Activated effector memory CD4-positive, alpha-beta T cell treated with anti-CD3 and anti-CD28 coated beads, Interleukin-2, amount 50 U/mL, for 16 hours (primary cell): ENCODE data around the gene UBE2M.

Experiments
- DNase-seq: peaks from one replicate; pipeline ENCODE4 v3.0.0-alpha.2; 2020

Gene UBE2M

DNA sequence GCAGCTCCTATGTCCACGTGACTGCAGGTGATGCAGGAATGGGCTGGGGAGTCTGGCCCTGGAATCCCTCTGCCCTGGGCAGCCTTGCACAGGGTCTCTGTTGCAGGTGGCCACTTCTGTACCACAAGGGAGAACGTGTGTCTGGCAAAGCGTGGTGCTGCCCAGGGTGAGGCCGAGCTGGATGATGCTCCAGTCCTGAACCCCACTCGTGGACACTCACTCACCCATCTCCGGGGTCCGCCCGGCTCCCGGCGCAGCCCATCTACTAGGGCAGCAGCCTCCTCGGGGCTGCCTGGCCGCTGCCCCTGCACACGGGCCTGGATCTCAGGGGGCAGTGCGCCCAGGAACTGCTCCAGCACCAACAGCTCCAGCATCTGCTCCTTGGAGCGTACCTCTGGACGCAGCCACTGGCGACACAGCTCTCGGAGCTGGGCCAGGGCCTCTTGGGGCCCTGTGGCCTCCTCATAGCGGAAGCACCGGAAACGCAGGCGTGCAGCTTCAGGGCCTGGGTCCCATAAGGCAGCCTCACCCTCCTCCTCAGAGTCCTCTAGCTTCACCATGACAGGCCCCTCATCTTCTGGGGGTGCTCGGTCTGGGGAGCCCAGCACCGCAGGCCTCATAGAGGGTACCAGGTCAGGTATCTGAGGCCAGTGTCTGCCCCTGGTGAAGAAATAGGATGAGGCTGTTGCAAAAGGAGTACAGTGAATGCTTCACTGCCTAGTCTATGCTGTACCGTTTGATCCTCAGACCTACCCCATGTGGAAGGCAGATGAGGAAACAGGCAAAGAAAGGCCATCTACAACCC lies 12.6 kb upstream of the UBE2M start:
- peak; percentile 59 for DNase-seq

DNA sequence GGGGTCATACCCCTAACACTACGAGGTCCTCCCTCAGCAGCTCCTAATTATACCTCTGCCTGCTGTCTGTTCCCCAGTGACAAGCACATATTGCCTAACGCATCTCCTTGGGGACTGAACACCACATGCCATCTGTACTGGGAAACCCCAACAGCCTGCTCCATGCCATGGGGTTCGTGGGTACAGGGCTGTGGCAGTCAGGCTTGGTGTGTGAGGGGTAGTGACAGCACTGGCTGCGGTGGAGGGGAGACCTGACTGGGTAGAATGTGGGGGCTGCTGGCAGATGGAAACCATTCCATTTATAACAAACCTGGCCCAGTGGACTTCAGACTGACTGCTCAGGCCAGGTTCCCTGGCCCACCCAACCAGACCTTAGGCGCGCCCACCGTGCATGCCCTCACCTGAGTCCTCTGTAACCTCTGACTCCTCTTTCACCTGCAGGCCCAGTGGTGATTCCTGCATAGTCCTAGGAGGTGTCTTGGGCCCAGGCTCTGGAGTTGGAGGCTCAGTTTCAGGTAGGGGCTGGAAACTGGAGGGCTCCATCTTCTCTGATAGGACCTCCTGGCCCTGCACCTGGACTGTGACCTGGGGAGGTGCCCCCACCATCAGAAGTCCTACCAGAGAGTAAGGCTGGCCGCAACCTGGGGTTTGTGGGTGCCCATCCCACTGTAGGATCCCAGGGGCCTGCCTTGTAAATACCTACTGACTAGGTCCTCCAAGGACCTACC lies 11.7 kb upstream of the UBE2M start:
- no peak for DNase-seq

DNA sequence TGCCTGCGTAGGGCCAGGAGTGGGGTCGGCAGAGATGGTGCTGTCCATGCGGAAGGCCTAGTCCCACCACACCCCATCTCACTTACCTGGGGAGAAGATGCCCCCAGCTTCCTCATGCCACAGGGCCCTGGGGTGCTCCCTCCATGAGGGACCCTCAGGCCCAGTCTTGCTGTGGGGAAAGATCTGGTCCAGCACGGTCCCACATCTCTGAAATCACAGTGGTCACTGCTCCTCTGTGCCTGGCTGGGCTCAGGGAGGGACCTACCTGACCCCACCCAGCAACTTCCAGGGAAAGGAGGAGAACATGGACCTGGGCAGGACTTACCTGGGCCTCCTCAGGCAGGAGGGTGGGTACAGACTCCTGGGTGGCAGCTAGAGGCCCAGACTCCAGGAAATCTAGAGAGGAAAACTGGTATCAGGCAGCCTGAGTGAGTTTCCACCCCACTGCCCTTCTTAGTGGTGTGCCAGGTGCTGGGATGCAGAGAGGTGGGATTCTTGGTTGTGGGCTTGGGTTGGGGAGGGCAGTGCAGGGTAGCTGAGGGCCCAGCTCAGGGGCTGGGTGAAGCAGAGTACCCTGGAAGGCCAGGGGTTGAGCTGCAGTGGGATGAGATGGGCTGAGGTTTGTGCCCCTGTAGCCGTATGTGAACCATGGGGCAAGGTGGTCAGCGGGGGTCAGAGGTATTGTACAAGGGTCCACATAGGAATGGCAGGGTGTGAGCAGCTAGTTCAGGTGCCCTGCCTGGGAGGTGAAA lies 11.0 kb upstream of the UBE2M start:
- no peak for DNase-seq

DNA sequence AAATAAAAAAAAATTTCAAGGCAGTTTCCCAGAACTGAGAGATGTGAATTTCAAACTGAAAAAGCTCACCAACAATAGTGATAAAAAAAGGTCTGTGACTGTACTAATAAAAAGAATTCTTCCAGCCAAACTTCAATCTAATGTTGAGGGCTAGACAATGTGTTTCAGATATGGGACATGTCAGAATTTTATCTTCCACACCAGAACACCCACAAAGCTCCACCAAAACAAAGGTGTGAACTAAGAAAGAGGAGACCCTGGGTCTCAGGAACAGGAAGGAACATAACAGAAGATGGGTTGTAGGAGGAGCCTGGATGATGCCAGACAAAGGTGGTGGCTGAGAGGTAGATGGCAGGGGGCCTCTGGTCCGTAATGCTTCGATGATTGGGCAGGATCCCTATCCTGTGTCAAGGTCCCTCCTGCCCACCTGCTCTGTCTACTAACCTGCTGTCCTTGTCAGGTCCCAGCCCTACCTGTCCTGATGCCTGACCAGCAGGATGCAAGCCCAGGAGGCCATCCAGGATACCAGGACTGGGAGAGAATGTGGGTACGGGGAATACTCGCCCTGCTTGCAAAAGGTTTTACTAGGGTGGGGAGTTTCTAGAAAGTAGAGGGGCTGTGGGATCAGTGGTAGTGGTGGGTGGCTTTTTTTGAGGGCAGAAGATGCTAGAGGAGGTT lies 10.2 kb upstream of the UBE2M start:
- no peak for DNase-seq

DNA sequence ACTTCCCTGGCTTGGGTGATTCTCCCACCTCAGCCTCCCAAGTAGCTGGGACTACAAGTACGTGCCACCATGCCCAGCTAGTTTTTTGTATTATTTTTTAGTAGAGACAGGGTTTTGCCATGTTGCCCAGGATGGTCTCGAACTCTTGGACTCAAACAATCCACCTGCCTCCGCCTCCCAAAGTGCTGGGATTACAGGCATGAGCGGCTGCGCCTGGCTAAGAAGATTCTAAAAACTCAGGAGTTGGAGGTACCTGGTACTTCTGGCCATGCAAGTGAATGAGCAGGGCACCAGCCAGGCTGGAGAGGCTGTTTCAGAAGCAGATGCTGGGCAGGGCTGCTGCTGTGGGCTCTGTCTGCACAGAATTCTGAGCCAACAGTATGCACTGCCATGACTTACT lies 8.6 kb upstream of the UBE2M start:
- no peak for DNase-seq

DNA sequence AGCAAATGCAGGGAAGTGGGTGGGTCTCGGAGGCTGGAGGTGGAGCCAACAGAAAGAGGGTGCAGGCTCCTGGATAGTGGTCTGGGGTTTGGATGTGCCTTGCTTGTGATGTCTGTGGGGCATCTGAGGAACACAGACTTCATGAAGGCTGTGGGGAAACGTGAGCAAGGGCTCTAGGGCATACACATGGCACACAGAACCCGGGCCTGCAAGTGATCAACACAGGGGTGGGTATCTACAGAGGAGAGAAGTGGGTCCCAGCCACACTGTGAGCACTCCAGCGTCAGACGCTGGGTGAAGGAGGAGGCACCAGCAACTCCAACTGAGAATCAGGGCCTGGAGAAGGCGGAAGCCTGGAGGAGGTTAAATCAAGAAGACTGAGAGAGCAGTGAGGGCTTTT lies 5.4 kb upstream of the UBE2M start:
- DNase-seq = no peak

DNA sequence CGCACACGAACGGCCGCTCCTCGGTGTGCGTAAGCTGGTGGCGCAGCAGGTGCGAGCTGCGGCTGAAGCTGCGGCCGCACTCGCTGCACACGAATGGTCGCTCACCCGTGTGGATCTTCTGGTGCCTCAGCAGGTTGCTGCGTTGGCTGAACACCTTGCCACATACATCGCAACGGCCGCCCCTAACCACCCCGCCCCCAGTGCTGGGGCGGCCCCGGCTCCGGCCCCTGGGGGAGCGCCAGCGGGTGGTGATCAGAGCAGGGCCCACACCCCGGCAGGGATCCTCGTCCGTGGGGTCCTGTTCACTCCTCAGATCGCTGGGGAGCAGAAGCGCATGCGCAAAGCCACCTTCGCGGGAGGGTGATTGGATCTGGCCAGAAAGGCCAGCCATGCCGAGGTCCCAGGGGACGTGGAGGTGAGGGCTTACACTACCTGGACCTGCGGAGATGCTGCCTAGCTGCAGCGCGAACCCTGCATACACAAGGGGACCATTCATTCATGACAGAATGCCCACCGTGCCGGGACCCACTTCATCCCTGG lies 4.7 kb upstream of the UBE2M start:
- DNase-seq = peak; percentile 75

DNA sequence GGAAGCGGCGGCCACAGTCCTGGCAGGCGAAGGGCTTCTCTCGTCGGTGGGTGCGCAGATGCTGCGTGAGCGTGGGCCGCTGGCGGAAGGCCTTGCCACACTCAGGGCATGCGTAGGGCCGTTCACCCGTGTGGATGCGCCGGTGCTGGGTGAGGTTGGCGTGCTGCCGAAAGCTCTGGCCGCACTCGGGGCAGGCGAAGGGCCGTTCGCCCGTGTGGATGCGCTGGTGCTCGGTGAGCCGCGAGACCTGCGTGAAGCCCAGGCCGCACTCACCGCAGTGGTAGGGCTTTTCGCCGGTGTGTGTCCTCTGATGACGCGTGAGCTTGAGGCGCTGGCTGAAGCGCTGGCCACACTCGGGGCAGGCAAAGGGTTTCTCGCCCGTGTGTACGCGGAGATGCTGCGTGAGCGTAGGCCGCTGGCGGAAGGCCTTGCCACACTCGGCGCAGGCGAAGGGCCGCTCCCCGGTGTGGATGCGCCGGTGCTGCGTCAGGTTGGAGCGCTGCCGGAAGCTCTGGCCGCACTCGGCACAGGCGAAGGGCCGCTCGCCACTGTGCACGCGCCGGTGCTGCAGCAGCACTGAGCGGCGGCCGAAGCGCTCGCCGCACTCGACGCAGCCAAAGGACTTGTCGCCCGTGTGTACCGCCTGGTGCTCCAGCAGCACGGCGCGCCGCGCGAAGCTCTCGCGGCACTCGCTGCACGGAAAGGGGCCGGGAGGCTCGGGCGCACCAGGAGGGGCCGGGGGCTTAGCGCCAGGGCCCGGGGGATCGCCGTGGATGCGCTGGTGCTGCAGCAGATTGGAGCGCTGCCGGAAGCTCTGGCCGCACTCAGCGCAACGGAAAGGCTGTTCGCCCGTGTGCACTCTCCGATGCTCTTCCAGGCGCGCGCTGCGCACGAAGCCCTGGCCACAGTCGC lies 4.0 kb upstream of the UBE2M start:
- no peak for DNase-seq

DNA sequence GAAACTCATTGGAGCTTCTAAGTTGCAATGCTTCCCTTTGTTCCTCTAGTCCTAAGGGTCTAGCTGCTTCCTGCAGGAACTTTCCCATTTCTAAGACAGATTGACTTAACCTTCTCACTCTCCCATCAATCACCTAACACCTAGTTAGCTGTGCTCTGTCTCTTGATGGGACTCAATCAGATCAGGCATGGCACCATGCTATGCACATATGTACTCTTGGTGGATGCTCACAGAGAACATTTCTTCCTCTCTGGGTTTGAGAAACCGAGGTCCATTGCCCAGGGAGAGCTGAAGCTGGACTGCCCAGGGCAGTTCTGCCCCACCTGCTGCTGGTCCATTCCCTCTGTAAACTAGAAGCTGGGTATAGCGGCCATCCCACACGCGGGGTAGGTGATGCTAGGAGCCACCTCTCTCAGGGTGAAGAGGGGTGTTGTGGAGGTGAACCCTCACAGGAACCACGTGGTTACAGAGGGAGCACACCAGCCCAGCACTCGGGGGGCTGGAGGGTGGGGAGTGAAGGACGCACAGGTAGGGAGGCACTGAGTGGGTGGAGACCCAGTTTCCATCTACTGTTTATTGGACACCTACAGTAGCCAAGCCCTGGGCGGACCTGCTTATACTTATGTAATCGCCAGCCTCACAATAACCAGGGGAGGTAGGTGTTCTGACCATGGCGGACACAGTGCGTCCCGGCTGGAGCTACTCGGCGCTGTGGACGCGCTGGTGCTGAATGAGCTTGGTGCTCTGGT lies 3.1 kb upstream of the UBE2M start:
- no peak for DNase-seq

DNA sequence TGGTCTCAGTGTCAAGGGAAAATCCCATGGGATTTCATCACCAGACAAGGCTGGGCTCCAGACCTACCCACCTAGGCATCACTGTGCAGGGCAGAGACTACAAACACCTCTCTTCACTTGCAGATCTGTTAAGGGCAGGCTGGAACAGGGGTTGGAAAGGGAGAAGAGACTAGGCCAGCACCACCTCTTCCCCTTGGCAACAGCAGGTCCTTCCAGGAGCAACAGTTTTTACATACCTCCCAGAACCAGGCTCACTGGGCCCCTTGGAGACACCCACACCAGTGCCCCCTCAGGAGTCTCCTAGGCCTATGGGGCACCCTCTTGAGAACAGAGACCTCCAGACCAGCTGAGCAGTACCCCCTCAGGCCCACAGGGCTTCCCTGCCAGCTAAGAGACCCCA lies 2.5 kb upstream of the UBE2M start:
- peak; percentile 57 for DNase-seq

DNA sequence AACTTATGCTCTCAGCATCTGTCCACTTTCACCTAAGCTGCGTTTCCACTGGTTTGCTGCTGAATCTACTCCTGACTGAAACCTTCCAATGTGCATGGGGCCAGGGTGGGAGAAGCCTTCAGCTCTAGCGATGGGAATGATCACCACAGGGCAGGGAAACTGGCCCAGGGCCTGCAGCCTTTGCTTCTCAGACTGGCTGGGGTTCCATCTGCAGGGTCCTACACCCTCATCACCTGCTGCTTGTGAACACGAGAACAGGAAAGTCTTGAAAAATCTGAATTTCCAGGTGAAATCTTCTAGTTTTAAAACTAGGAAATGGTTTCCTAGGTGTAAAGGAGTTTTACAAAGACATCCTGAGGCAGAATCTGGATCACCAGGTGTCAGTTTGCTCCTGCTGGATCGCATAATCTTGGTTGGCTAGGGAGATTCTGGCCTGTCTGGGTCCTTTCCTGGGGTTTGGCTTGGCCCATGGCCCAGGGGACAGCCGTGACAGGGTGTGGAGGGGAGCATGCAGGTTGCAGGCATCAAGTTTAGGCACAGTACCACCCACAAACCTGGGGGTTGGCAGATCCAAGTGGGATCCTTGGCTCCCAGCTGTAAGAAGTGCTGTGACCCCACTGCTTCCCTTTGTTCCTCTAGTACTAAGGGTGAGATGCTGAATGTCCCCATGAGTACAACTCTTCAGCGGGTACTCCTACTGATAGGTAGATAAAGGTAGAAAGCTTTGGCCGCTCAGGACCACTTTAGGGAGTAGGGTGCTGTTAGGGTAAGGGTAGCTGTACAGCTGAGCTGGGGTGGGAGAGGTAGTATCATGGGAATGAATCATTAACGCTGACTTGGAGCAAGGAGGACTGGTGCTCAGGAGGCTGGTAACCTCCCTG lies 1.8 kb upstream of the UBE2M start:
- DNase-seq = peak; percentile 59

DNA sequence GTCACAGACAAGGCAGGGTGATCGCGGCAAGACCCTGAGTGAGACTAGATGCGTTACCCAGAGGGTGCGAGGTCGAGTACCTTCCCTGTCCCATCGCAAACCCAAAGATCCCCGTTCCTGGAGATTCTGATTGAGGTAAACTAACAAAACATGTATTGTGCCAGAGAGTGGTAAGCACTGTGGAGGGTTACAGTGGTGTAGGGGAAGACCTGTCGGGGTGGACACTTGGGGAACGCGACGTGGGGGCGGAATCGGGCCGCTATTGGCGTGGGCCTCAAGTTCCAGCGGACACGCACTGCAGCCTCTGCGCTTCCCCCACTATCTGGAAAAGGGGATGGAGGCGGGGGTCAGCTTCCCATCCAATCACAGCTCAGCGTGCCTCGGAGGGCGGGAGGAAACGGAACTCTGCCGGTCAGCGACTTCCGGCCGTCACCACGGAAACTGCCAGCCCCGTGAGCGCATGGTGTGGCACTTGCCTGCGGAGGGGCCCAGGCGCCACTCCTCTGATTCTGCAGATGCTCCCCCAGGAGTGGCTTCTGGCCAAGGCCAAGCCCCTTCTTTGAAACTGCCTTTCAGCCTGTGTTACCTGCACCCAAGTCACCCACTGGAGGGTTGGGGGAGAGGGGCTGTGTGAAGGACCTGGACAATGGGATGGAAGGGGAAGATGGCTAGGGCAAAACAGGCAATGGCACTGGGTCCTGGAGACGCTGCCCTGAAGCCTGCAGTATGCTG lies 1.0 kb upstream of the UBE2M start:
- peak; percentile 88 for DNase-seq

DNA sequence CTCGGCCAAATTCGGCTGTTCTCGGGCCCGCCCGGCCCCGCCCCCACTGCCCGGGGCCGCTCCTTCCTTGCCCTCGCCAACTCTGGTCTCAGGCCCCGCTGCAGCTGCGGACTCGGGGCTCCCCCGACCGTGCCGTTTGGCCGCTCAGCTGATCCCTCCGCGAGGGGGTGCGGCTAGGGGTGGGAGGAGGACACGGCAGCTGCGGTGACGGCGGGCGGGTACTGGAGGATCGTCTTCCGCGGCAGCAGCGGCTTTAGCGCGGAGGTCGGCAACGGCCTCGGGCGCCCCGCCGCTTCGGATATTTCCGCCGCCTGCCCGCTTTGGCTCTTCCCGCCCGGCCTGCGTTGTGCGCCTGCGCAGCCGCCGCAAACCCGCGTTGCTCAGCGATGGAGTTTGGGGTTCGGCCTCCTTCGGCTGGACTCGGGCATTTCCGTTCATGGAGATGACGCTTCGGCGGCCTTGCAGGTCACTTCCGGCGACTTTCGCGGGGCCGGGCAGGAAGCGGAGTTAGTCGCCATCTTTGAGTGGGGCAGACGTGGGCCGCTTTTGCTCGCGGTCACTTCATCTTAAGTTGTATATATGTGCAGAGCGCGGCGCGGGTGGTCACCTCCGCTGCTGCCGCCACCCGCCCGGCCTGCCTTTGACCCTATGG lies 338 bp upstream of the UBE2M start:
- peak; percentile 100 for DNase-seq

DNA sequence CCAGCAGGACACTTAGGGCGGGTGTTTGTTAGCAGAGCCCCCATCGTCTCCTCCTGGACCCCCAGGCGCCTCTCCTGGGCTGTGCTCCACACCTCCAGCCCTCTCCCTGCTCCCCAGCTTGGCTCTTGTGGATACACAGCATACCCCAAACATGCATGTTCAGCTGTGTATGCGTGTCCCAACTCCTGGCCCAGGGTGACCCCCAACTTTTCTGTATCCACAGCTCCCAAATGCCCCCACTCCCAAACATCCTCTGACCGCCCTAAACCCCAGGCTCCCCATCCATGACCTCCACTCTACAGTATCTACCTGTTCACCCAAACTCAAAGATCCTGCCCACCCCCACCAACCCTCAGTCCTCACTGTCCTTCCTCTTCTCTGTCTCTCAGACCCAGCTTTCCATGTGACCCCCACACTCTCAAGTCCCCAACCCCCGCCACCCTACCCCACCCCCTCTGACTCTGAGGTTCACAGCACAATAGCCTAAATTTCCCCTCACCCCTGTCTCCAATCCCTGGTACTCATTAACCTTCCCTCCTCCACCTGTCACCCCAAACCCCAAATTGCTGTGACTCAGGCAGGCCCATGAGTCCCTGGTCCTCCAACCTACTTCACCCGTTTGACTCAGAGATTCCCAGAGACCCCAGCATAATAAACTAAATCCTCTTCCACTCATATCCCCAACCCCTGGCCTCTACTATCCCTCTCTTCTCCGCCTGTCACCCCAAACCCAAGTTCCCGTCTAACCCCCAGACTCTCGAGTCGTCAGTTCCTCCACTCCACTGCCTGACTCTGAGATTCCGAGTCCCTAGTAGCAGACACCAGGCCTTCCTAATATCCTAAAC lies 968 bp downstream of the UBE2M start:
- DNase-seq = peak; percentile 64

DNA sequence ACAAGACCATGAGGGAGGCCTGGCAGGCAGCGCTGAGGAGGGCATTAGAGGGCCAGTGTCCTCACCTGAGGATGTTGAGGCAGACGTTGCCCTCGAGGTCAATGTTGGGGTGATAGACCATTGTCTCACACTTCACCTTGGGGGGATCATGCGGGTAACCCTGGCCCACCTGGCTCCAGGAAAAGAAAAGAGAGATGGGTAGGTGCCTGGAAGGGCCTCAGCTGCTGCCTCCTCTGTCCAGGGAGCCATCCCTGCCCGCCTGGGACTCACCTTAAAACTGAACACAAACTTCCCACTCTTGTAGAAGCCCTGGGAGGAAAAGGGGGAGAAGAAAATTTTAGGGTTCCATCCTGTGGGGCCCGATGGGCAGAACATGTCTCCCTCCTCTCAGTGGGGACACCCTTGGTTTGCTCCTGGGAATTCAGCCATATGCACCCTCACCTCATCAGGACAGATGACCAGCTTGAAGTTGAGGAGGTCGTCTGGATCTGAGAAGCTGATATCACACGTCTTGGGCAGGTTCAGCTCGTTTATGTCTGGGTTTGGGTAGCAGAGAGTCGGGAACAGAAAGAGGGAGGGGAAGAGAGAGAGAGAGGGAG lies 1.7 kb downstream of the UBE2M start:
- DNase-seq = peak; percentile 63

DNA sequence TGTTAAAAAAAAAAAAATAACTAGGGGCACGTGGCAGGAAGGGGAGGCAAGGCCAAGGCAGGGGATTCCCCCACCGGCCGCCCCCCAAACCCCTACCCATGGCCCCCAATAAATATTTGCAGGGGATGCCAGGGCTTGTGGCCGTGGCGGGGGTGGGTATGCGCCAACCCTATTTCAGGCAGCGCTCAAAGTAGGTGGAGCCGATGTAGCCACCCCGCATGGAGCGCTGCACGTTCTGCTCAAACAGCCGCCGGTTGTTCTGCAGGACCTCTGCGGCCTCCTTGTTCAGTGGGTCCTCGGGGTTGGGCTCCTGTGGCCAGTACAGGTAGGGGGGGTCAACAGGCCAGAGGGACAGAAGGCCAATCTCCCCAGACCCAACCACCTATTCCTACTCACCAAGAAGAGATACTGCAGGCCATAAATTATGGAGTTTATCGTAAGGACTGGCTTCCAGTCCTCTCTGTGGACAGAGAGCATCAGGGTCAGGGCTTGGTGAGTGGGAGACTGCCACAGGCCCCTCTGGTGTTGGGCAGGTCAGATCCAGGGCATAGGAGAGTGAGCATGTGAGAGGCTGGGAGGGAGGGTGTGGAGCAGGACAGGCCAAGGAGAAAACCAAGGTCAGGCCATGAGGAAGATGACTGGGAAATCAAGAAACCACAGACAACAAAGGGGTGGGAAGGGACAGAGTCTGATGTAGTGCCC lies 2.3 kb downstream of the UBE2M start:
- peak; percentile 62 for DNase-seq
